ENCODE results near the gene SLC35F3.

The SLC35F3 gene

DNA sequence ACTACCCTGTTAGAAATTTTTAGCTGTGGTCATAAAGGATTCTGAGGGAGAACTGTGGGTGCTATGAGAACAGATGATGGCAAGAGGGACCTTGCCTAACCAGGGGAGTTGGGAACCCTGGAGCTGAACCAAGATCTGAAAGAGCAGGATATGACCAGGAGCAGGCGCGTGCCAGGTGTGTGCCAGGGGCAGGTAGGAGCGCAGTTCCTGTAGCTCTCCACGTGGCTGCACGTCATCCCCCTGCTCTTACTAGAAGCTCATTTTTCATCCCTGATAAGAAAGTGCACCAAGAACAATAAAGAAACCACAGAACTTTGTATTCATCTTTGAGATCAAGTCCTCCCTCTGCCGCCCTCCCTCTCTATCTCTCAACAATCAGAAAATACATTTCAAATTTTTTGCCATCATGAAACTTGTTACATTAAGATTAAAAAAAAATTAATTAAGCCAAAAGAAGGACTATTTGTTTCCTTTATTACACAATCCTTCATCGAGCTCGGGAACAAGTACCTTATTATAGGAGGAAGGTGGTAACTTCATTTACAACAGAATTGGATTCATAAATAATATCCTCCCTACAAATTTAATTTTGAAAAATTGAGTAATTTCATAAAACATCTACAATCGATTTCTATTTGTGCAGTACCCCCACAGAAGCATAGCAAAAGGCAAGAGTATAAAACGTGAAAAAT lies 78.5 kb downstream of the SLC35F3 start:
- Histone ChIP-seq H3K4me1 (ENCODE audit: control insufficient read depth in 5 of 5, insufficient read depth in 5 of 5, low read length in 5 of 5) (no peaks in the 10 kb centered on the region), H3K9ac (ENCODE audit: low read length in 5 of 5) (no peak overlapping the region), H3K27ac (ENCODE audit: low read depth, low read length) (no peak overlapping the region), H3K27me3 (ENCODE audit: control insufficient read depth in 5 of 5, insufficient read depth in 4 of 5, low read length in 5 of 5) (peaks cover 0 to 4% (median 0%) of the 10 kb centered on the region in 5 donors), H3K4me3 (ENCODE audit: low read depth in 1 of 5, low read length in 5 of 5) (no peak overlapping the region), H3K9me3 (ENCODE audit: control insufficient read depth in 5 of 5, low read length in 5 of 5) (no peaks in the 10 kb centered on the region), H3K36me3 (ENCODE audit: control insufficient read depth in 5 of 5, insufficient read depth in 5 of 5, low read length in 5 of 5) (no peaks in the 10 kb centered on the region)

DNA sequence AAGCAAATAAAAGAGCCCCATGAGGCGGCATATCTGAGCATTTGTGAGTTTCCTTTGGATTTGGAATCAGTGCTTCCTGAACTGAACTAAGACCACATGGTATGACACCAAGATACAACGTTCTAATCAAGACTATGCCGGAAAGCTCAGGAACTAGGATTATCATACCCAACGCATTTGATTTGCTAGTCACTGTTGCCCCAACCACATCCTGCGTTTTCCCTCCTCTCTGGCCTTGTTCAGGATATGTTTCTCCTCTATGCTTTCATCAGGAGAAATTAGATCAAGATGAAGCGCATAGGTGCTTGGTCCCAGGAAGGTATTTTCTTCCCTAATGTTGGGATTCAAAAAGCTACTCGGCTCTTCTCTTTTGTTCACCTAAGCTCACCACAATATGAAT lies 79.3 kb downstream of the SLC35F3 start:
- H3K4me3 ChIP-seq (ENCODE audit: low read depth in 1 of 5, low read length in 5 of 5) = no peak overlapping the region
- H3K9ac ChIP-seq (ENCODE audit: low read length in 5 of 5) = no peak overlapping the region
- H3K27me3 ChIP-seq (ENCODE audit: control insufficient read depth in 5 of 5, insufficient read depth in 4 of 5, low read length in 5 of 5) = peaks cover 0 to 4% (median 0%) of the 10 kb centered on the region in 5 donors
- no peaks in the 10 kb centered on the region for H3K36me3 ChIP-seq (ENCODE audit: control insufficient read depth in 5 of 5, insufficient read depth in 5 of 5, low read length in 5 of 5)
- no peaks in the 10 kb centered on the region for H3K4me1 ChIP-seq (ENCODE audit: control insufficient read depth in 5 of 5, insufficient read depth in 5 of 5, low read length in 5 of 5)
- no peaks in the 10 kb centered on the region for H3K9me3 ChIP-seq (ENCODE audit: control insufficient read depth in 5 of 5, low read length in 5 of 5)
- H3K27ac ChIP-seq (ENCODE audit: low read depth, low read length) = no peak overlapping the region

DNA sequence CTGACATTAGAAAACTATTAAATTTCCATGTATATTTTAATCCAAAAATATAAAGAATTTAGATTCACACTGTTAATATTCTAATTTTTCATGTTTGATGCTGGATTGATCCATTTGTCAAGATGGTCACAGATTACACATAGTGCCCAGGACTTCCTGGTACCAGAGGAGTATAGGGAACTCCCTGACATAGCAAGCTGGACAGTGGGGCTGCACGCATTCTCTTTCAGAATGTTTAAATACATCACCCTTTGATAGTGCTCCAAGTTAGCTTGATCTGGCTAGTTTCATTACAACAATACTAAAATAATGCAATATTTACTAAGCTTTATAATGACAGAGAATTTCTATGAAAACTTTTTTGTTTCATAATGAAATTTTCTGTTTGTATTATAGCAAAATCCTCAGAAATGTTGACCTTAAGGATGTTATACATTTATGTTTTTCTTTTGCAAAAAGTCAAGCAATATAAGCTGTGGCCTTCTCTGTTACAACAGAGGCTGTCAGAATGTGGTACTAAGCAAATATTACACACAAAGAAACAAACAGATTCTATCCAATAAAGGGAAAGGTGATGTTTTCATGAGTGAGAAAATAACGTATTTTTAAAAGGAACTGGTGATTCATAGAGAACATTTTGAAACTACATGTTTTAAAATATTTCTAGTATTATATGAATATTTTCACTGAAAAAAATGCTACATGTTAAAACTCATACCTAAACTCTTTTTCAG lies 84.7 kb downstream of the SLC35F3 start:
- no peaks in the 10 kb centered on the region for H3K27me3 ChIP-seq (ENCODE audit: control insufficient read depth in 5 of 5, insufficient read depth in 4 of 5, low read length in 5 of 5)
- H3K4me3 ChIP-seq (ENCODE audit: low read depth in 1 of 5, low read length in 5 of 5) = no peak overlapping the region
- H3K9ac ChIP-seq (ENCODE audit: low read length in 5 of 5) = no peak overlapping the region
- H3K36me3 ChIP-seq (ENCODE audit: control insufficient read depth in 5 of 5, insufficient read depth in 5 of 5, low read length in 5 of 5) = no peaks in the 10 kb centered on the region
- no peaks in the 10 kb centered on the region for H3K4me1 ChIP-seq (ENCODE audit: control insufficient read depth in 5 of 5, insufficient read depth in 5 of 5, low read length in 5 of 5)
- no peaks in the 10 kb centered on the region for H3K9me3 ChIP-seq (ENCODE audit: control insufficient read depth in 5 of 5, low read length in 5 of 5)
- no peak overlapping the region for H3K27ac ChIP-seq (ENCODE audit: low read depth, low read length)

DNA sequence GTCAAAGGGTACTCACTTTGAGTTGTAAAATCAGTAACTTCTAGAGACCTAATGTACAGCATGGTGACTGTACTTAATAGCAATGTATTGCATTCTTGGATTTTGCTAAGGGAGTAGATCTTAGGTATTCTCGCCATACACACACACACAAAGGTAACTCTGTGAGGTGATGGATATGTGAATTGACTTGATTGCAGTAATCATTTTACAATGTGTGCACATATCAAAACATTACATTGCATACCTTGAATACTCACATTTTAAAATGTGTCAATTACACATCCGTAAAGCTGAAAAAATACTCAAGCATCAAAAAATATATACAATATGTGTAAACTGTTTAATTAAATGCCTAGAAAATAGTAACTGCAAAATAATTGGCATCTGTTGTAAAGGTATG lies 86.0 kb downstream of the SLC35F3 start:
- Histone ChIP-seq H3K27ac (ENCODE audit: low read depth, low read length) (no peak overlapping the region), H3K9ac (ENCODE audit: low read length in 5 of 5) (no peak overlapping the region), H3K9me3 (ENCODE audit: control insufficient read depth in 5 of 5, low read length in 5 of 5) (no peaks in the 10 kb centered on the region), H3K4me3 (ENCODE audit: low read depth in 1 of 5, low read length in 5 of 5) (no peak overlapping the region), H3K4me1 (ENCODE audit: control insufficient read depth in 5 of 5, insufficient read depth in 5 of 5, low read length in 5 of 5) (no peaks in the 10 kb centered on the region), H3K36me3 (ENCODE audit: control insufficient read depth in 5 of 5, insufficient read depth in 5 of 5, low read length in 5 of 5) (no peaks in the 10 kb centered on the region), H3K27me3 (ENCODE audit: control insufficient read depth in 5 of 5, insufficient read depth in 4 of 5, low read length in 5 of 5) (peaks cover 0 to 2% (median 0%) of the 10 kb centered on the region in 5 donors)

DNA sequence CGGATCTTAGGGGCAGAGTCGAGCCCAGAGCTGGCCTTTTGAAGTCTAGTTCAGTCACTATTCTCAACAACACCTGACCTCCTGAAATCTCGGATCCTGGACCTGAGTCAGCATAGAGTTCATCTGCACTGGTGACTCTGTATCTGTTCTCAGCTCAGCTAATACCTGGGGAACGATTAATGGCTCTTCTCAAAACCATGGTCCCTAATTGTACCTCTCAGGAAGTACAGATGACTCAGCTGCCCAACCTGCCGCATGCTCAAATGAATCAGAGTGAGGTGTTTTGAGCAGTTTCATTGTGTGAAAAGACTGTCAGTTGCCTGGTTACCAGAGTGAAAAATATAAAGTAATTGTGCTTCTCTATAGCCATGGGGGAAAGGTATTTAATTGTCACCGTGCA lies 89.2 kb downstream of the SLC35F3 start:
- Histone ChIP-seq H3K27ac (ENCODE audit: low read depth, low read length) (no peak overlapping the region), H3K9ac (ENCODE audit: low read length in 5 of 5) (no peak overlapping the region), H3K27me3 (ENCODE audit: control insufficient read depth in 5 of 5, insufficient read depth in 4 of 5, low read length in 5 of 5) (peaks cover 0 to 2% (median 0%) of the 10 kb centered on the region in 5 donors), H3K36me3 (ENCODE audit: control insufficient read depth in 5 of 5, insufficient read depth in 5 of 5, low read length in 5 of 5) (no peaks in the 10 kb centered on the region), H3K4me3 (ENCODE audit: low read depth in 1 of 5, low read length in 5 of 5) (no peak overlapping the region), H3K4me1 (ENCODE audit: control insufficient read depth in 5 of 5, insufficient read depth in 5 of 5, low read length in 5 of 5) (no peaks in the 10 kb centered on the region), H3K9me3 (ENCODE audit: control insufficient read depth in 5 of 5, low read length in 5 of 5) (no peaks in the 10 kb centered on the region)

DNA sequence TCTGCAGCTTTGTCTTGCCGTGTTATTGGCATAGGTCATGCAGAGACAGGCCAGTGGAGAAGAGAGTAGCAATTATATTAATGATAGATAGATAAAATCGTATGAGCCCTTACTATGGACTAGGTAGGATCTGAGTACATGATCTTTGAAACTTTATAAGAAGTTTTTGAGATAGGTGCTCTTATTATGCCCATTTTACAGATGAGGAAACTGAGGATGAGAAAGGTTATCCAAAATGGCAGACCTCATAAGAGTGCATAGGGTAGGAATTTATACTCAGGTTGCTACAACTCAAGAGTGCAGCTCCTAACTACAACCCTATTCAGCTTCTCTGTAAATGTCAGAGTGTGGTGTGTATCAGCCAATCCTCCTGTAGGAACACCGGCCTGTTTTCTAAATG lies 89.6 kb downstream of the SLC35F3 start:
- Histone ChIP-seq H3K27me3 (ENCODE audit: control insufficient read depth in 5 of 5, insufficient read depth in 4 of 5, low read length in 5 of 5) (peaks cover 0 to 2% (median 0%) of the 10 kb centered on the region in 5 donors), H3K9me3 (ENCODE audit: control insufficient read depth in 5 of 5, low read length in 5 of 5) (no peaks in the 10 kb centered on the region), H3K9ac (ENCODE audit: low read length in 5 of 5) (no peak overlapping the region), H3K4me1 (ENCODE audit: control insufficient read depth in 5 of 5, insufficient read depth in 5 of 5, low read length in 5 of 5) (no peaks in the 10 kb centered on the region), H3K27ac (ENCODE audit: low read depth, low read length) (no peak overlapping the region), H3K4me3 (ENCODE audit: low read depth in 1 of 5, low read length in 5 of 5) (no peak overlapping the region), H3K36me3 (ENCODE audit: control insufficient read depth in 5 of 5, insufficient read depth in 5 of 5, low read length in 5 of 5) (no peaks in the 10 kb centered on the region)

DNA sequence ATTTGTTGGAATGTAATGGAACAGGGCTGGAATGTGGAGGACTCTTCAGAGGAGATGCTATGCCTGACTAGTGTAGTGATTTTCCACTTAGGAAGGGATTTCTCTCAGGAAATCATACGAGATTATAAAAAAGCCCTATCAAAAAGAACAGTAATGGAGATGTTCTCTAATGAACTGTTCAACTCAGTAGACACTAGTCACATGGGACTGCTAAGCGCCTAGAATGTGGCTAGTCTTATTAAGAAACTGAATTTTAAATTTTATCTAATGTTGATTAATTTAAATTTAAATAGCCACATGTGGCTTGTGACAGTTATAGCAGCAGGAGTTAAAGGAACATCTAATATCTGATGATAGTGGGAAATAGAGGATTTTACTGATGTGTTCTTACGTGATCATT lies 94.0 kb downstream of the SLC35F3 start:
- Histone ChIP-seq H3K27me3 (ENCODE audit: control insufficient read depth in 5 of 5, insufficient read depth in 4 of 5, low read length in 5 of 5) (peaks cover 0 to 5% (median 0%) of the 10 kb centered on the region in 5 donors), H3K4me1 (ENCODE audit: control insufficient read depth in 5 of 5, insufficient read depth in 5 of 5, low read length in 5 of 5) (no peaks in the 10 kb centered on the region), H3K36me3 (ENCODE audit: control insufficient read depth in 5 of 5, insufficient read depth in 5 of 5, low read length in 5 of 5) (no peaks in the 10 kb centered on the region), H3K27ac (ENCODE audit: low read depth, low read length) (no peak overlapping the region), H3K9ac (ENCODE audit: low read length in 5 of 5) (no peak overlapping the region), H3K9me3 (ENCODE audit: control insufficient read depth in 5 of 5, low read length in 5 of 5) (no peaks in the 10 kb centered on the region), H3K4me3 (ENCODE audit: low read depth in 1 of 5, low read length in 5 of 5) (no peak overlapping the region)

DNA sequence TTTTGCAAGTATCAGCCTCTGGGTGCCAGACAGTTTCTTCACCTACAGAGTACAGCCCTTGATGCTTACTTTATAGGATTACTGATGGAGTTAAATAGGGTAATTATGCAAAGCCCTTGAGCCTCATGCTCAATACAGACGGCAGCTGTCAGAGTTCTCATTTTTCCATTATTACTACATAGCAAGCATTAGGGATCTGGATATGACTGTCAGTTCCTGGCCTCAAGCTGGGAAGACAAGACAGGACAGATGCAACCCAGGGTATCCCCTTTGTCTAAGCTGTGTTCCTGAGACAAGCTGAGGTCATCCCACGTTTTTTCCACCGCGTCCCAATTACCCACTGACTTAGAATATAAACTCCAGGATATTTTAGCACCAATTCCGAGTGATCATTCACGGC lies 94.4 kb downstream of the SLC35F3 start:
- H3K4me1 ChIP-seq (ENCODE audit: control insufficient read depth in 5 of 5, insufficient read depth in 5 of 5, low read length in 5 of 5) = no peaks in the 10 kb centered on the region
- no peak overlapping the region for H3K9ac ChIP-seq (ENCODE audit: low read length in 5 of 5)
- H3K36me3 ChIP-seq (ENCODE audit: control insufficient read depth in 5 of 5, insufficient read depth in 5 of 5, low read length in 5 of 5) = no peaks in the 10 kb centered on the region
- no peaks in the 10 kb centered on the region for H3K9me3 ChIP-seq (ENCODE audit: control insufficient read depth in 5 of 5, low read length in 5 of 5)
- H3K27me3 ChIP-seq (ENCODE audit: control insufficient read depth in 5 of 5, insufficient read depth in 4 of 5, low read length in 5 of 5) = peaks cover 0 to 5% (median 0%) of the 10 kb centered on the region in 5 donors
- H3K27ac ChIP-seq (ENCODE audit: low read depth, low read length) = no peak overlapping the region
- H3K4me3 ChIP-seq (ENCODE audit: low read depth in 1 of 5, low read length in 5 of 5) = no peak overlapping the region

DNA sequence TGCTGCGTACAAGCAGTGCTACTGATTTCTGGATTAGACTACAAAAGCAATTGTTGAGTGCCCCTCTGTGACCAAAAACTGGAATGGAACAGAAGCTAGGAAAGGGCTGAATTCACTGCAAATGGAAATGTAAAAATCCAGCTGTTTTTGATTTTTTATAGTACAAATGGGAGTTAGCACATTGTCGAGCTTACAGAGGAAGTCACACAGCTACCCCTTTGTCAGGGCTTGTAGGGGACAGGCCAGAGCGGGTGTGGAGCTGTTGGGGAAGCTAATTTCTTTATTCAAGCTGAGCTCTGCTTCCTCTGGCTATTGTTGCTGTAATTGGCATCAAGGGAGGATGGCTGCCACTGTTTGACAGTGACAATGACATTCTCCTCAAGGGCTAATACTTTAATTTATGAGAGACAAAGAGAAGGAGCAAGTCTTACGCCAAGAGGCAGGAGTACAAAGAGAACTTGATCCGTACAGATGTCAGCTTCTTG lies 96.1 kb downstream of the SLC35F3 start:
- no peak overlapping the region for H3K9ac ChIP-seq (ENCODE audit: low read length in 5 of 5)
- no peak overlapping the region for H3K27ac ChIP-seq (ENCODE audit: low read depth, low read length)
- peaks cover 0 to 3% (median 0%) of the 10 kb centered on the region in 5 donors for H3K27me3 ChIP-seq (ENCODE audit: control insufficient read depth in 5 of 5, insufficient read depth in 4 of 5, low read length in 5 of 5)
- H3K4me3 ChIP-seq (ENCODE audit: low read depth in 1 of 5, low read length in 5 of 5) = no peak overlapping the region
- H3K4me1 ChIP-seq (ENCODE audit: control insufficient read depth in 5 of 5, insufficient read depth in 5 of 5, low read length in 5 of 5) = no peaks in the 10 kb centered on the region
- no peaks in the 10 kb centered on the region for H3K36me3 ChIP-seq (ENCODE audit: control insufficient read depth in 5 of 5, insufficient read depth in 5 of 5, low read length in 5 of 5)
- H3K9me3 ChIP-seq (ENCODE audit: control insufficient read depth in 5 of 5, low read length in 5 of 5) = no peaks in the 10 kb centered on the region

DNA sequence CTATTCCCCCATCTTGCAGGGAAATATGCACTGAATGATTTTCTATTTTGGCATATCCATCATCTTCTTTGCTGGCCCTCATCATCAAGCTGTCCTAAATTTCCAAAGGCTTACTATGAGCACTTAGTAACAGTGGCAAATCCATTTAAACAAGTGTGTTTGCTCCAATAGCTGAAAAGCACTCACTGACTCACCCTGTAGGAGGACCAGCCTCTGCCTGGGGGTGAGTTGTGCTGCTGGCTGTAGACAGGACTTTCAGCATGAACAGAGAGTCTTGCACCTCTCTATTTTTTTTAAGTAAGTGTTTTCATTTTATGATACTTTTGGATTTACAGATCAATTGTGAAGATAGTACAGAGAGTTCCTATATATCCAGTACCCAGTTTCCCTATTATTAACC lies 97.3 kb downstream of the SLC35F3 start:
- no peaks in the 10 kb centered on the region for H3K9me3 ChIP-seq (ENCODE audit: control insufficient read depth in 5 of 5, low read length in 5 of 5)
- H3K4me3 ChIP-seq (ENCODE audit: low read depth in 1 of 5, low read length in 5 of 5) = no peak overlapping the region
- H3K36me3 ChIP-seq (ENCODE audit: control insufficient read depth in 5 of 5, insufficient read depth in 5 of 5, low read length in 5 of 5) = no peaks in the 10 kb centered on the region
- H3K27me3 ChIP-seq (ENCODE audit: control insufficient read depth in 5 of 5, insufficient read depth in 4 of 5, low read length in 5 of 5) = peaks cover 0 to 3% (median 0%) of the 10 kb centered on the region in 5 donors
- no peak overlapping the region for H3K27ac ChIP-seq (ENCODE audit: low read depth, low read length)
- no peaks in the 10 kb centered on the region for H3K4me1 ChIP-seq (ENCODE audit: control insufficient read depth in 5 of 5, insufficient read depth in 5 of 5, low read length in 5 of 5)
- no peak overlapping the region for H3K9ac ChIP-seq (ENCODE audit: low read length in 5 of 5)

All from subcutaneous abdominal adipose tissue (tissue), 5 donors.